SKM-1 (cell line): Measurements from ENCODE around the gene UBQLNL.

Source experiments
- DNase-seq: peaks from one replicate; lab custom pipeline; 2025; ENCODE audit not compliant: unreplicated experiment; lab: John Stamatoyannopoulos, UW

Gene UBQLNL

GRCh38 chr11:5508605-5509004, 7.9 kb downstream of the UBQLNL start:
- DNase-seq, result no peak

GRCh38 chr11:5507933-5508305, 8.6 kb downstream of the UBQLNL start:
- no peak for DNase-seq

GRCh38 chr11:5507177-5507932, 9.1 kb downstream of the UBQLNL start:
- no peak for DNase-seq

- DNase-seq, result no peak
These were observed 11.0 kb downstream of the UBQLNL start for GRCh38 chr11:5505363-5506048.

- DNase-seq, result no peak
These were observed 12.0 kb downstream of the UBQLNL start for GRCh38 chr11:5504403-5504921.

- DNase-seq, result no peak
These were observed 16.1 kb downstream of the UBQLNL start for GRCh38 chr11:5500393-5500801.

GRCh38 chr11:5499671-5500070, 16.8 kb downstream of the UBQLNL start:
- no peak for DNase-seq

- DNase-seq, result no peak
These were observed 26.7 kb downstream of the UBQLNL start for GRCh38 chr11:5489576-5490357.

- no peak for DNase-seq
These were observed 27.6 kb downstream of the UBQLNL start for GRCh38 chr11:5488798-5489399.

- DNase-seq, result no peak
These were observed 28.1 kb downstream of the UBQLNL start, which contains the start of gene OR52D1 for GRCh38 chr11:5488385-5488784. OR52D1 (plus strand) TSS chr11:5488685; CDS start chr11:5488707, 22 bp downstream.

- DNase-seq, result no peak
These were observed 30.1 kb downstream of the UBQLNL start for GRCh38 chr11:5486421-5486820.

- DNase-seq, result no peak
These were observed 30.5 kb downstream of the UBQLNL start for GRCh38 chr11:5486003-5486402.

GRCh38 chr11:5476186-5476819, 40.2 kb downstream of the UBQLNL start:
- peak; percentile 33 for DNase-seq

GRCh38 chr11:5473921-5474320, 42.6 kb downstream of the UBQLNL start:
- no peak for DNase-seq

- no peak for DNase-seq
These were observed 49.0 kb downstream of the UBQLNL start for GRCh38 chr11:5467527-5467926.
